Urothelium cell line (cell line): ENCODE data around the gene DPP7.

Source experiments
- DNase-seq: peaks from one replicate; pipeline ENCODE4 v3.0.0; 2011; ENCODE audit warnings: low spot score, mixed read lengths
- FAIRE-seq: peaks from 2 replicates; lab custom pipeline; 2011; peaks lifted over from hg19 to GRCh38; lab: Jason Lieb, UNC

The DPP7 gene

DNA sequence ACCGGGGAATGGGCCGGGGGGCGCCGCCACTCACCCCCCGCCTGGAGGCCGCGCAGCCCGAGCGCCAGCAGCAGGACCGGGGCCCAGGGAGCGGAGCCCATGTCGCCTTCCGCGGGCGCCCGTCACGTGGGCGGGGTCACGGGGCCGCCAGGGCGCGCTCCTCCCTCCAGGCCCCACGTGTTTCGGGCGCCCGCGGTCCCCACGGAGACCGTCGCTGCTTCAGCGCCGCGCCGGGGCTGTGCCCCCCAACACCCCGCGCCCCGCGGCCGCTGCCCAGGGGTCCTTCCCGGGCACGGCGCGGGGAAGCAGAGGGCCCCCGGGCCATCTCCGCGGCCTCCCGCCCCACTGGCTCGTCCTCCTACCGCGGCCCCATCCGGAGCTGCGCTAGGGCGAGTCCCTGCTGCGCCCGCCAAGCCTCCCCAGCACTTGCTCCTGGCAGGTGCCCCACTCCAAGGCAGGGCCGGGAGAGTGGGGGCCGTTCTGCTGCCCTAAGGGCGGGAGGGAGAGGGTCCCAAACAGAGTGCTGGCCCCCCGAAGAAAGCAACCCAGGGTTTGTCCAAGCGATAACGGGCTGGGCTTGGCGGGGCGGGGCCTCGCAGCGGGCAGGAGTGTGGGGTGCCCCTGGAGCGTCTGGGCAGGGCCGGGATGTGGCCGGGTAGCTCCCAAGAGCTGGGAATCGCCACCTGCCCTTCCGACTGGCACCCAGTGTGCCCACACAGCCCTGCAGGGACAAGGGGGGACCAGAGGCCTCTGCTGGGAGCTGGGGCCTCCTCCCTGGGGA is at the start of gene DPP7:
Gene DPP7, minus strand, starts transcription at position 121 of the 781 bp plus-strand sequence. Its CDS starts 20 bp downstream, at position 101.
- DNase-seq (peak; percentile 74), FAIRE-seq (no peak)

DNA sequence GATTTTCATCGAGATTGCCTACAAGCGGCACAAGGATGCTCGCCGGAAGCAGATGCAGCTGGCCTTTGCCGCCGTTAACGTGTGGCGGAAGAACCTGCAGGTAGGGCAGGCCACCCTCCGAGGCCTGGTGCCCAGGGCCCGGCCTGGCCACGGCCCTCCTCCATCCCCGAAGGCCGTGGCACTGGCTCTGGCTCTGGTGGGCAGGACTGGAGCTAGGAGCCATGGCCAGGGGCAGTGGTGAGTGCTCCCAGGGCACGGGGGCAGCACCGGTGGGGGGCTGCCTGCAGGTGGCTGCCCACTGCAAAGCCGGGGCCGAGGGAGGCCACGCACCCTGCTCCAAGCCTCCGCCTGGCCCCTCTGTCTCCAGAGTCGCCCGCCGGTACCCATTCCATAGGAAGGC is 49.3 kb upstream of the DPP7 start:
- no peak for FAIRE-seq
- no peak for DNase-seq

DNA sequence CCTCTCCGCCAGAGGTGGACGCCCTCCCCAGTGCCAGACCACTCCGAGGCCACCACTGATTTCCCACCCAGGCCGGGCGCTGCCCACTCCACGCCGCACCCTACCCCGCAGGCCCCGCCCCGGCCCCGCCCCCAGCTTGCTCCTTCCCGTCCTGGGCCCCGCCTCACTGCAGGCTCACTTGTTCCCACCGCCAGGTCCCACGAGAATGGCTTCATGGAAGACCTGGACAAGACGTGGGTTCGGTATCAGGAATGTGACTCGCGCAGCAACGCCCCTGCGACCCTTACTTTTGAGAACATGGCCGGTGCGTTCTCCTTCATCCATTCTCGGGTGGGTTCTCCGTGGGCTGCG is 48.8 kb upstream of the DPP7 start:
- FAIRE-seq (no peak), DNase-seq (no peak)

DNA sequence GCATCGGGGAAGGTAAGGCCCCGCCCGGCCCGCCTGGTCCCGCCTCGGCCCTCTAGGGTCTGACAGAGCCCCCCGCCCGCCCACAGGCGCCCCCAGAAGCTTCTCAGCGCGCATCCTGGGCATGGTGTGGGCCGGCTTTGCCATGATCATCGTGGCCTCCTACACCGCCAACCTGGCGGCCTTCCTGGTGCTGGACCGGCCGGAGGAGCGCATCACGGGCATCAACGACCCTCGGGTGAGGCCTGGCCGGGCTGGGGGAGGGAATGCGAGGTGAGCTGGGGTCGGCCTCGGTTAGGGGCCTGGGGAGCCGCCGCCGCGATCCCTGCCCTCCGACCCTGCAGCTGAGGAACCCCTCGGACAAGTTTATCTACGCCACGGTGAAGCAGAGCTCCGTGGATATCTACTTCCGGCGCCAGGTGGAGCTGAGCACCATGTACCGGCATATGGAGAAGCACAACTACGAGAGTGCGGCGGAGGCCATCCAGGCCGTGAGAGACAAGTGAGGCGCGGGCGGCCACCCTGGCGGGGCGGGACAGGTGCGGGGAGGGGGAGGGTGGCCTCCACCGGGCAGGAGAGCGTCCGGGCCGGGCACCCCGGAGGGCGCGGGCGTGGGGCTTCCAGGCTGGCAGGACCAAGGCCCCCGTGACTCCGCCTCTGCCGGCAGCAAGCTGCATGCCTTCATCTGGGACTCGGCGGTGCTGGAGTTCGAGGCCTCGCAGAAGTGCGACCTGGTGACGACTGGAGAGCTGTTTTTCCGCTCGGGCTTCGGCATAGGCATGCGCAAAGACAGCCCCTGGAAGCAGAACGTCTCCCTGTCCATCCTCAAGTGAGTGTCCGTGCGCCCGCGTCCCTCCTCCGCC is 48.2 kb upstream of the DPP7 start:
- no peak for FAIRE-seq
- no peak for DNase-seq

DNA sequence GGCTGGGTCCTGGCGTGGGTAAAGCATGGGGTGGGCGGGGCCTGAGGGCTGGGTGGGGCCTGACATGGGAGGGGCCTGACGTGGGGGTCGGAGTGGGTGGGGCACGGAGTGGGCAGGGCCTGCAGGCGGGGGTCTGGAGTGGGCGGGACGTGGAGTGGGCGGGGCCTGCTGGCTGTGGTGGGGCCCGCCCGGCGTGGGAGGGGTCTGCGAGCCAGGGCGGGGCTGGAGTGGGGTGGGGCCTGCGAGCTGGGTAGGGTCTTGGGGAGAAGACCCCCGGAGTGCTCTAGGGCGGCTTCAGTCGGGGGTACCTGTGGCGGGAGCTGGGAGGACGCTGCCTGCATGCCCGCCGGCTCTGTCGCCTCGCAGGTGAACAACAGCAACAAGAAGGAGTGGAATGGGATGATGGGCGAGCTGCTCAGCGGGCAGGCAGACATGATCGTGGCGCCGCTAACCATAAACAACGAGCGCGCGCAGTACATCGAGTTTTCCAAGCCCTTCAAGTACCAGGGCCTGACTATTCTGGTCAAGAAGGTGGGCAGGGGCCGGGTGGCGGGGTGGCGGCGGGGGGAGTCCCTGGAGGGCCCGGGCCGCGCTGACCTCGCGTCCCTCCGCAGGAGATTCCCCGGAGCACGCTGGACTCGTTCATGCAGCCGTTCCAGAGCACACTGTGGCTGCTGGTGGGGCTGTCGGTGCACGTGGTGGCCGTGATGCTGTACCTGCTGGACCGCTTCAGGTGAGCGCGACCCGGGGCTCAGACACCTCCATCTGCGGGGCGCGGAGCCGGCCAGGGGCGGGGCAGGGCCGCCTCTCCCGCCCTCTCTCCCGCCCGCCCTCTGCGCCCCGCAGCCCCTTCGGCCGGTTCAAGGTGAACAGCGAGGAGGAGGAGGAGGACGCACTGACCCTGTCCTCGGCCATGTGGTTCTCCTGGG is 47.3 kb upstream of the DPP7 start:
- DNase-seq (no peak), FAIRE-seq (no peak)

DNA sequence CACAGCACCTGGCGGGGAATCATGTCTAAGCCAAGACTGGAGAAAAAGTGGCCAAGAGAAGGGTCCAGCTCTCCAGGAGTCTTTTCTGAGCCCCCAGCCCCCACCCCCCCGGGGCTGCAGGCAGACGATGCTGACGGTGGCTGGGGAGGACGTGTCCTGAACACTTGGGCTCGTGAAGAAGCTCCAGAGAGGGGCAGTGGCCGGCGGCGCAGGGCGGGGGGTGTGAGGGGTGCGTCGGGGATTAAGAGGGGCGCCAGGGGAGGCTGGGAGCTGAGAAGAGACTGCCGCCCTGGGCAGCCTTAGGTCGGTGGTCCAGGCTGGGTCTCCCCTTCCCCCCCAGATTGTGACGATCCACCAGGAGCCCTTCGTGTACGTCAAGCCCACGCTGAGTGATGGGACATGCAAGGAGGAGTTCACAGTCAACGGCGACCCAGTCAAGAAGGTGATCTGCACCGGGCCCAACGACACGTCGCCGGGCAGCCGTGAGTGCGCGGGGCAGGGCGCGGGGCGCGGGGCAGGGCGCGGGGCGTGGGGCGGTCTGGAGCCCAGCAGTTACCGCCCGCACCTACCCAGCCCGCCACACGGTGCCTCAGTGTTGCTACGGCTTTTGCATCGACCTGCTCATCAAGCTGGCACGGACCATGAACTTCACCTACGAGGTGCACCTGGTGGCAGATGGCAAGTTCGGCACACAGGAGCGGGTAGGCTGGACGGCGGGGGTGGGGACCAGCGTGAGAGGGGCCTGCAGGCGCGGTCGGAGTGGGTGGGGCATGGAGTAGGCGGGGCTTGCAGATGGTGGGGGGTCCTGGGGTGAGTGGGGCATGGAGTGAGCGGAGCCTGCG is 46.4 kb upstream of the DPP7 start:
- no peak for FAIRE-seq

DNA sequence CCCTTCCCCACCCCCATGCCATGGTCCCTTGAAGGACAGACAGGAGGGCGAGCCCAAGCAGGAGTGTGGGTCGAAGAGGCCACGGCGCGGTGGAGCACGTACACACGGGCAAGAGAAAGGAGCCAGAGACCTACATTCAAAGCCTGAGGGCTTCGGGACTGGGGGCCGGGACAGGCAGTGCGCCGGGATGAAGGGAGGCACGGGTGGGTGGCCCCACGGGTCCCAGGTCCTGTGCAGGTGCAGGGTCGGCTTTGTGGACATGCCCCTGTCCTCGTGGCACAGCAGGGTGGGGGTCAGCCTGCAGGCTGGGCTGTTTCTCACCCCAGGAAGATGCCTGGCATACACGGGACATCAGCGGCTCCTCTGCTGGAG is 45.5 kb upstream of the DPP7 start:
- no peak for FAIRE-seq
- no peak for DNase-seq

More for the DNA sequence above, 46.4 kb upstream of the DPP7 start:
- no peak for DNase-seq

DNA sequence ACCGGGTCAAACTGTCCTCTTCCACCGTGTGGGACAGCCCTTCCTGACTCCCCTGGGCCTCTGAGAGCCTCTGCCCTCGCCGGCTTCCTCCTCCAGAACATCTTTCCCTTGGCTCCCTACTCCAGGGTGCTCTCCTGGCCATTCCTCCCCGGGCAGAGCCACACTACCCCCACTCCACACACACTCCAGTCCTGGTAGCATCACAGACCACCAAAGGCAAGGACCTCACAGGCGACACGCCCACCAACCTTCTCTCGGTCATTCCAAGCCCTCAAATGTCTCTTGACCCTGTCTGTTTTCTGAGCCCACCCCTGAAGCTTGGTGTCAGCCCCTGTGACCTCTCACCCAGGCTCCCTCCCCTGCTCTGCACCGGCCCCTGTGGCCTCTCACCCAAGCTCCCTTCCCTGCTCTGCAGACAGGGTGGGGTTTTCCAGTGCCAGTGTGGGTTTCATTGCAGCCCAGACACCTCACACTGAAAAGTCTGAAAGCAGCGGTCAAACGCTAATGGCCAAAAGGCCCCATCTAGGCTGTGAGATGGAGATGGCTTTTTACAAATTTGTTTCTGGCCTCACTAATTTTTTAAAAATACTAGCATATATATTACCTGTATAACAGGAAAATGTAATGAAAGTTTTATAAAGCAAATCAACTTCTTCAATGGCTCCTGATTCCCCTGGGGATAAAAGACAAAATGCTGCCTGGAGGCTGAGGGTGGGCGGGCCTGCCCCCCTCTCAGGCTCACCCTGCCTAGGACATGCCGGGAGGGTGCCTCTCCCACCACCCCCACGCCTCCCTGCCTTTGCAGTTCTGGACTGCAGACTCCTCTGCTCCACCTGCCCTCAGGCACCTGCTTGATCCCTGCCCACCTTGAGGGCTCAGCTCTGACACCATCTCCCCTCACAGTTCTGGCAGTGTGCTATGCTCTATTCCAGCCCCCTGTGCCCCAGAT is 44.8 kb upstream of the DPP7 start:
- no peak for FAIRE-seq

DNA sequence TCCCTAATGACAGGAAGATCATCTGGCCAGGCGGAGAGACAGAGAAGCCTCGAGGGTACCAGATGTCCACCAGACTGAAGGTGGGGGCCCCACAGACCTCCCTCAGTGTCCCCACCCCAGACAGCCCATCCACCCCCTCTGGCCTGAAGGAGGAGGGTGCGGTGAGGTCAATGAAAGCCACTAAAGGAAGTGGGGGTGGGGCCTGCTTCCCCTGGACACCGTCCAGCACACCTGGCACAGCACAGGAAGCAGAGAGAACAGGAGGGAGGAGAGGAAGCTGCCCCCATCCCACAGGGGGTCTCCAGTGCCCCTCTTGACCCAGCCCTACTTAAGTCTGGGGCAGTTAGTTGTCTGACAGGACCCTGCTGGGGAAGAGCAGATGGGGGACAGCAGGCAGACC is 44.1 kb upstream of the DPP7 start:
- FAIRE-seq (no peak), DNase-seq (no peak)

More for the DNA sequence above, 44.8 kb upstream of the DPP7 start:
- no peak for DNase-seq

DNA sequence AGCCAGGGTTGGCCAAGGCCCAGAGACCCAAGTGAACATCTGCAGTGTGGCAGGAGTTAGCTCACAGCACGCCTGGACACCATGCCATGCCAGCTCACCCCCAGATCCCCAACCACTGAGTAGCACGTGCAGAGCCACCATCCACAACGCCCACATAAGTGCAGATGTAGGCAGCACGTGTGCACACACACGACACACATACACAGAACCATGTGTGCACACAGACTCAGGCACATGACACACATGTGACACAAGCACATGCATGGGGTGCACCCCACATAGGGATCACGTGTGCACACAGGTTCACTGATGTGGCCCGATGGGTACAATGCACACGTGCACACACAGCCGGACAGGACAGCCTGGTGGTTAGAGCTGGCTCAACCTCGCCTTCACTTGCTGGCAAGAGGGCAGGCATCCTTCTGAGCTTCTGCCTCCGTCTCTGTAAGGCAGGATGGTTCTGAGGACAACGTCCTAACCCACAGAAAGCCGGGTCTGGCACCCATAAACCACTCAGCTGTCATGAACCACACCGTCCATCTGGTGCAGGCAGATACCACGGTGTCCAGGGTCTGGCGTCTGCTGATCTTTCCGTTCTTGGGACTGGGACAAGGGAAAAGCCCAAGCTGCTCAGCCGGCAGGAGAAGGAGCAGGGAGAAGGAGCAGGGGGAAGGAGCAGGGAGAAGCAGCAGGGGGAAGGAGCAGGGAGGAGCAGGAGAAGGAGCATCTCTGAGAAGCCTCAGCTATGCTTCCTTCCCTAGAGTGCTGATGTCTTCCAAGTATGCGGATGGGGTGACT is 43.3 kb upstream of the DPP7 start:
- no peak for DNase-seq
- peak; percentile 76 for FAIRE-seq

DNA sequence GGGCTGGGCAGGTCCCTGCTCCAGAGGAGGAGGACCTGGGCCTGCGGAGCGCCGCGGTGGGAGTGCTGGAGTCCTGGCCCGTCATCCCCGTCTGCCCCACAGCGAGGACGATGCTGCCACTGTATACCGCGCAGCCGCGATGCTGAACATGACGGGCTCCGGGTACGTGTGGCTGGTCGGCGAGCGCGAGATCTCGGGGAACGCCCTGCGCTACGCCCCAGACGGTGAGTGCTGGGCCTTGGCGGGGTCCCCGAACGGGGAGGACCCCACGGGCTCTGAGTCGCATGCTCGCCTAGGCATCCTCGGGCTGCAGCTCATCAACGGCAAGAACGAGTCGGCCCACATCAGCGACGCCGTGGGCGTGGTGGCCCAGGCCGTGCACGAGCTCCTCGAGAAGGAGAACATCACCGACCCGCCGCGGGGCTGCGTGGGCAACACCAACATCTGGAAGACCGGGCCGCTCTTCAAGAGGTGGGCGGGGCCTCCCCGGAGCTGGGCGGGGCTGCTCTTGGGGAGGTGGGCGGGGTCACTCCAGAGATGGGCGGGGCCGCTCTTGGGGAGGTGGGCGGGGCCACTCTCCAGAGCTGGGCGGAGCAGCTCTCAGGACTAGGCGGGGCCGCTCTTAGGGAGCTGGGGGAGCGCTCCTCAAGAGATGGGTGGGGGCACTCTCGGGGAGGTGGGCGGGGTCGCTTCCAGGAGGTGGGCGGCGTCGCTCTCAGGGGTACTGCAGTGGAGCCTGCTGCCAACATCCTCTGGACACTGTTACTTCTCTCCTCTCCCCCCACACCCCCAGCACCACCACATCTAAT is 42.2 kb upstream of the DPP7 start:
- no peak for DNase-seq
- FAIRE-seq = no peak

DNA sequence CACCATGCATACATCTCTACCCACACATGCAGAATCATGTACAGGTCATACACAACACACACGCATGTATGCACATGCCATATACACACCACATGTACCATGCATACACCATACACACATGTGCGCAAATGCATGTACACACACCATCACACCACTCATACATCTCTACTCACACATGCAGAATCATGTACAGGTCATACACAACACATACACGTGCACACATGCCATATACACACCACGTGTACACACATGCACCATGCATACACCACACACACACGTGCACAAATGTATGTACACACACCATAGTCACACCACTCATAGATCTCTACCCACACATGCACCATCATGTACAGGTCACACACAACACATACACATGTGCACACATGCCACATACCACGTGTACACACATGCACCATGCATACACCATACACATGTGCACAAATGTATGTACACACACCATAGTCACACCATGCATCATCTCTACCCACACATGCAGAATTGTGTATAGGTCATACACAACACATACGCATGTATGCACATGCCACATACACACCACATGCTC is 38.4 kb upstream of the DPP7 start:
- FAIRE-seq = peak; percentile 96
- DNase-seq = no peak

DNA sequence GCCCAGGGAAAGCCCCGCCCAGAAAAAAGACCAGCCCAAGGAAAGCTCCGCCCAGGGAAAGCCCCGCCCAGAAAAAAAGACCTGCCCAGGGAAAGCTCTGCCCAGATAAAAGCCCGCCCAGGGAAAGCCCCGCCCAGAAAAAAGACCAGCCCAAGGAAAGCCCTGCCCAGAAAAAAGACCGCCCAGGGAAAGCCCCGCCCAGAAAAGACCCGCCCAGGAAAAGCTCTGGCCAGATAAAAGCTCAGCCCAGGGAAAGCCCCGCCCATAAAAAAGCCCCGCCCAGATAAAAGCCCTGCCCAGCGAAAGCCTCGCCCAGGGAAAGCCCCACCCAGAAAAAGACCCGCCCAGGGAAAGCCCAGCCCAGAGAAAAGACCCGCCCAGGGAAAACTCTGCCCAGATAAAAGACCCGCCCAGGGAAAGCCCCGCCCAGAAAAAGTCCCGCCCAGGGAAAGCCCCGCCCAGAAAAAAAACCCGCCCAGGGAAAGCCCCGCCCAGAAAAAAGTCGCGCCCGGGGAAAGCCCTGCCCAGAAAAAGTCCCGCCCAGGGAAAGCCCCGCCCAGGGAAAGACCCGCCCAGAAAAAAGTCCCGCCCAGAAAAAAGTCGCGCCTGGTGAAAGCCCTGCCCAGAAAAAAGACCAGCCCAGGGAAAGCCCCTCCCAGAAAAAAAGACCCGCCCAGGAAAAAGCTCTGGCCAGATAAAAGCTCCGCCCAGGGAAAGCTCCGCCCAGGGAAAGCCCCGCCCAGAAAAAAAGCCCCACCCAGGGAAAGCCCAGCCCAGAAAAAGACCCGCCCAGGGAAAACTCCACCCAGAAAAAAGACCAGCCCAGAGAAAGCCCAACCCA is 36.3 kb upstream of the DPP7 start:
- DNase-seq (peak; percentile 64), FAIRE-seq (no peak)

DNA sequence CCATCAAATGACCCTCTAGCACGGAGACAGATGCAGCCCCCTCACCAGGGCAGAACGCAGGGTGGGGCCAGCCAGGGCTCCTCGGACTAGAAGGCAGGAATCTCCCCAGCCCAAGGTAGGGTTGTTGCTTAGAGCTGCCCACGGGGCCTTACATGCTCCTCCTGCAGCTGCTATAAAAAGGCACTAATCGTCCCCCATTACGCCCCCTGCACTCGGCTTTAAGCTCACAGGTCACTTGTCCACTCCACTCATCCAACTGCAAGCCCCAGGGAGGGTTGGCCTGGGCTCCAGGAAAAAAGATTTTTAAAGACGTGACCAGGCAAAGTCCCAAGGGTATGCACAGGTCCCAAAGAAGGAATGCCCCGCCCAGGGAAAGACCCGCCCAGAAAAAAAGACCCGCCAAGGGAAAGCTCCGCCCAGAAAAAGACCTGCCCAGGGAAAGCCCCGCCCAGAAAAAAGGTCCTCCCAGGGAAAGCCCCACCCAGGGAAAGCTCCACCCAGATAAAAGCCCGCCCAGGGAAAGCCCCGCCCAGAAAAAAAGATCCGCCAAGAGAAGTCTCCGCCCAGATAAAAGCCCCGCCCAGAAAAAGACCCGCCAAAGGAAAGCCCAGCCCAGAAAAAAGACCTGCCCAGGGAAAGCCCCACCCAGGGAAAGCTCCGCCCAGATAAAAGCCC is 35.5 kb upstream of the DPP7 start:
- DNase-seq (no peak), FAIRE-seq (no peak)

DNA sequence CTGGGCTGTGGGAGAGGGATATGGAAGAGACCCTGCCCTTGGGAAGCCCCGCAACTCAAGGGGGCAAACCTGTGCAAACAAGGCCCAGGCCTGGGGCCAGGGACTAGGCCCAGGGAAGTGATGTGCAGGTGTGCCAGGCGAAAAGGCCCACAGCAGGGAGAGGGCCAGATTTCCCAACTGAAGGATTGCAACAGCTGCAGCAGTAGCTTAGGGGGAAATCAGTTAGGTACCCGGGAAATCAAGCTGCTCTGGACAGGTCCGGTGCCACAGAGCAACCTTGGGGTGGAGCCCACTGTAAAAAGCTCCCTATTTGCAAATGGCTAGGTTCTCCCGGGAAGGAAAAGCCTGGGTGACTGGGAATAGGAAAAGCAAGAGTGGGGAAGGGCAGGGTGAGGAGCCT is 34.8 kb upstream of the DPP7 start:
- DNase-seq (no peak), FAIRE-seq (no peak)

DNA sequence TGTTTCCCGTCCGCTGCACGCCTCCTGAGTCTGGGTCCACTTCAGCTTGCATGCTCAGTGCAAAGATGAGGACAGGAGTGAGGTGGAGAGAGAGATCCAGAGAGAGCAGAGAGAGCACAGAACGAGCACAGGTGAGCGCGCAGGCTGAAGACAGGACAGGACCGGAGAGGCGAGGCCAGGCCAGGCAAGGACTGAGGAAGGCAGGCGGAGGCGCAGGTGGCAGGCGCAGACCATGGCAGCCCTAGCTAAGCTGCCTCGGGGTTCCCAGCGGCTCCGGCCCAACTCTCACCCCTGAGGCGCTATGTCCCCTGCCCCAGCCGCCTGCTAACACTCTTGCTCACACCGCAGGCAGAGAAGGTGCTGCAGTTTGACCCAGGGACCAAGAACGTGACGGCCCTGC is 34.1 kb upstream of the DPP7 start:
- FAIRE-seq (no peak), DNase-seq (no peak)
